Peyer's patch (tissue), 4 donors: ENCODE data around the gene KIF26B. TPM values are rescaled to one million over a fixed set of nuclear protein-coding genes. Genes with fewer than 3 reads are reported as not detected.

ENCODE experiments used
- DNase-seq, 3 donors: peaks; one replicate each; pipeline ENCODE4 v3.0.0-alpha.2; 2017 to 2019
- H3K27ac ChIP-seq, 4 donors: fragments of 200-600 bp; sonication (generic); one replicate each; pipeline ENCODE4 v1.5.1; 2016 to 2019
- H3K27me3 ChIP-seq, 2 donors: fragments of 200-600 bp; sonication (generic); one replicate each; pipeline ENCODE4 v1.5.1; 2019
- H3K36me3 ChIP-seq, 3 donors: fragments of 200-600 bp; sonication (generic); one replicate each; pipeline ENCODE4 v1.5.1; 2016 to 2019
- H3K4me1 ChIP-seq, 4 donors: fragments of 200-600 bp; sonication (generic); one replicate each; pipeline ENCODE4 v1.5.1; 2016 to 2019
- H3K4me3 ChIP-seq, 4 donors: fragments of 200-600 bp; sonication (generic); 1 replicate in 3 of 4; 2 replicates in 1 of 4; pipeline ENCODE4 v1.5.1; 2016 to 2019; ENCODE audit warnings: mild to moderate bottlenecking in 1 of 4
- H3K9me3 ChIP-seq, 4 donors: fragments of 200-600 bp; sonication (generic); one replicate each; pipeline ENCODE4 v1.5.1; 2016 to 2019; ENCODE audit warnings: mild to moderate bottlenecking in 1 of 4
- CTCF ChIP-seq, 6 experiments: fragments of 450-650 bp in 4 of 6; fragments of 200-600 bp in 2 of 6; sonication (generic) in 1 of 6; IDR thresholded peaks; one replicate each; pipeline ENCODE4 v1.5.1; 2017 to 2019; ENCODE audit warnings: antibody characterized with exemption in 6 of 6, mild to moderate bottlenecking in 3 of 6, moderate library complexity in 1 of 6
- POLR2A ChIP-seq, 2 donors: fragments of 450-650 bp; IDR thresholded peaks; one replicate each; pipeline ENCODE4 v1.5.1; 2017; ENCODE audit warnings: antibody characterized with exemption in 2 of 2, mild to moderate bottlenecking in 2 of 2, moderate library complexity in 2 of 2
- total RNA-seq, 4 donors: library from RNA; depleted of rRNA; stranded (reverse); fragments of >200 nt; gene quantifications; one replicate each; pipeline ENCODE4 v1.1.0, GENCODE V29; 2016

Gene KIF26B
- total RNA-seq, 4 donors from 2014 or later = 0.70 to 1.6 (median 1.1) TPM

- Histone ChIP-seq H3K4me1 (no peaks in the 10 kb centered on the region), H3K36me3 (no peaks in the 10 kb centered on the region), H3K27ac (no peak overlapping the region), H3K4me3 (no peak overlapping the region), H3K9me3 (no peaks in the 10 kb centered on the region), H3K27me3 (no peaks in the 10 kb centered on the region)
- no peak for TF ChIP-seq CTCF (IDR thresholded peaks at IDR 0.05)
- TF ChIP-seq POLR2A (IDR thresholded peaks at IDR 0.05) = no peak
- no peak for DNase-seq
Observed at GRCh38 chr1:245459621-245460020, 304.8 kb downstream of the KIF26B start.

- no peaks in the 10 kb centered on the region for H3K36me3 ChIP-seq
- H3K9me3 ChIP-seq = no peaks in the 10 kb centered on the region
- TF ChIP-seq POLR2A (IDR thresholded peaks at IDR 0.05) (no peak), CTCF (IDR thresholded peaks at IDR 0.05) (no peak)
Observed at GRCh38 chr1:245461681-245462080, 306.9 kb downstream of the KIF26B start.

GRCh38 chr1:245462161-245462560 lies 307.4 kb downstream of the KIF26B start:
- Histone ChIP-seq H3K4me1 (no peaks in the 10 kb centered on the region), H3K9me3 (no peaks in the 10 kb centered on the region), H3K4me3 (no peak overlapping the region), H3K27ac (no peak overlapping the region), H3K27me3 (no peaks in the 10 kb centered on the region), H3K36me3 (no peaks in the 10 kb centered on the region)
- DNase-seq = no peak
- no peak for TF ChIP-seq POLR2A (IDR thresholded peaks at IDR 0.05)
- no peak for TF ChIP-seq CTCF (IDR thresholded peaks at IDR 0.05)

More at GRCh38 chr1:245461681-245462080, 306.9 kb downstream of the KIF26B start:
- H3K4me3 ChIP-seq = no peak overlapping the region
- H3K27me3 ChIP-seq = no peaks in the 10 kb centered on the region
- H3K4me1 ChIP-seq = no peaks in the 10 kb centered on the region
- no peak overlapping the region for H3K27ac ChIP-seq
- DNase-seq = no peak

- no peak for DNase-seq
- TF ChIP-seq CTCF (IDR thresholded peaks at IDR 0.05) (no peak), POLR2A (IDR thresholded peaks at IDR 0.05) (no peak)
Observed at GRCh38 chr1:245463392-245464165, 308.8 kb downstream of the KIF26B start.

GRCh38 chr1:245464290-245464689 lies 309.5 kb downstream of the KIF26B start:
- DNase-seq = no peak
- Histone ChIP-seq H3K27me3 (no peaks in the 10 kb centered on the region), H3K9me3 (no peaks in the 10 kb centered on the region), H3K4me3 (no peak overlapping the region), H3K36me3 (no peaks in the 10 kb centered on the region), H3K27ac (no peak overlapping the region), H3K4me1 (no peaks in the 10 kb centered on the region)
- TF ChIP-seq CTCF (IDR thresholded peaks at IDR 0.05) = no peak
- TF ChIP-seq POLR2A (IDR thresholded peaks at IDR 0.05) = no peak

More at GRCh38 chr1:245463392-245464165, 308.8 kb downstream of the KIF26B start:
- Histone ChIP-seq H3K27me3 (no peaks in the 10 kb centered on the region), H3K27ac (no peak overlapping the region), H3K4me1 (no peaks in the 10 kb centered on the region), H3K4me3 (no peak overlapping the region), H3K9me3 (no peaks in the 10 kb centered on the region), H3K36me3 (no peaks in the 10 kb centered on the region)
